ENCODE measurements around the gene IFNL2.
"Not testable (repeated sequence)": the region's sequence is repeated elsewhere in the genome, so short reads cannot be mapped to it uniquely, and the experiment has no call there.

IFNL2 gene

GRCh38 chr19:39268085-39268484 is at the start of gene IFNL2:
IFNL2 (plus strand) TSS chr19:39268396; CDS start chr19:39268569, 173 bp downstream.
- H3K27me3 Mint-ChIP-seq = peaks cover 46 to 55% of the 10 kb centered on the region in 2 donors
- not testable (repeated sequence) for H3K4me3 Mint-ChIP-seq

GRCh38 chr19:39219108-39219507 is 49.1 kb upstream of the IFNL2 start:
- not testable (repeated sequence) for H3K27ac Mint-ChIP-seq; H3K4me1 Mint-ChIP-seq; ATAC-seq (replicated peaks); H3K4me3 Mint-ChIP-seq; H3K9me3 Mint-ChIP-seq; DNase-seq; H3K36me3 Mint-ChIP-seq
- H3K27me3 Mint-ChIP-seq = peaks cover 28 to 34% of the 10 kb centered on the region in 2 donors

More at GRCh38 chr19:39268085-39268484, at the start of gene IFNL2:
- ATAC-seq (replicated peaks) = peak; percentile 46 to 67
- DNase-seq, H3K27ac Mint-ChIP-seq, H3K4me1 Mint-ChIP-seq, H3K36me3 Mint-ChIP-seq, H3K9me3 Mint-ChIP-seq: not testable (repeated sequence)

GRCh38 chr19:39223703-39224279 is 44.4 kb upstream of the IFNL2 start:
- DNase-seq (no peak), ATAC-seq (replicated peaks) (no peak)
- no peak overlapping the region for H3K27ac Mint-ChIP-seq
- peaks cover 34 to 35% of the 10 kb centered on the region in 2 donors for H3K27me3 Mint-ChIP-seq
- no peak overlapping the region for H3K4me3 Mint-ChIP-seq
- H3K4me1 Mint-ChIP-seq = peaks cover 0 to 5% of the 10 kb centered on the region in 2 donors
- no peaks in the 10 kb centered on the region for H3K36me3 Mint-ChIP-seq
- no peaks in the 10 kb centered on the region for H3K9me3 Mint-ChIP-seq

GRCh38 chr19:39224910-39225309 is 43.3 kb upstream of the IFNL2 start:
- peak in 1 of 2 donors; percentile 14 for ATAC-seq (replicated peaks)

GRCh38 chr19:39230096-39230764 is 38.0 kb upstream of the IFNL2 start:
- H3K4me3 Mint-ChIP-seq = no peak overlapping the region
- H3K27me3 Mint-ChIP-seq = peaks cover 4 to 23% of the 10 kb centered on the region in 2 donors
- ATAC-seq (replicated peaks) = no peak

More at GRCh38 chr19:39224910-39225309, 43.3 kb upstream of the IFNL2 start:
- Mint-ChIP-seq H3K27ac (no peak overlapping the region), H3K9me3 (no peaks in the 10 kb centered on the region), H3K4me1 (peaks cover 0 to 5% of the 10 kb centered on the region in 2 donors), H3K36me3 (no peaks in the 10 kb centered on the region), H3K4me3 (no peak overlapping the region), H3K27me3 (peaks cover 28 to 44% of the 10 kb centered on the region in 2 donors)
- no peak for DNase-seq

GRCh38 chr19:39232708-39233107 is 35.5 kb upstream of the IFNL2 start:
- H3K4me1 Mint-ChIP-seq = peaks cover 4 to 8% of the 10 kb centered on the region in 2 donors
- no peaks in the 10 kb centered on the region for H3K36me3 Mint-ChIP-seq
- DNase-seq (no peak), ATAC-seq (replicated peaks) (no peak)
- H3K27me3 Mint-ChIP-seq = peaks cover 0 to 17% of the 10 kb centered on the region in 2 donors
- peaks cover 2 to 8% of the 10 kb centered on the region in 2 donors for H3K9me3 Mint-ChIP-seq
- H3K4me3 Mint-ChIP-seq = no peak overlapping the region
- H3K27ac Mint-ChIP-seq = no peak overlapping the region

More at GRCh38 chr19:39230096-39230764, 38.0 kb upstream of the IFNL2 start:
- Mint-ChIP-seq H3K36me3 (no peaks in the 10 kb centered on the region), H3K4me1 (no peaks in the 10 kb centered on the region), H3K9me3 (peaks cover 2 to 8% of the 10 kb centered on the region in 2 donors), H3K27ac (no peak overlapping the region)
- no peak for DNase-seq

- ATAC-seq (replicated peaks) = no peak
- no peaks in the 10 kb centered on the region for H3K9me3 Mint-ChIP-seq
- H3K27me3 Mint-ChIP-seq = peaks cover 0 to 13% of the 10 kb centered on the region in 2 donors
- no peak overlapping the region for H3K4me3 Mint-ChIP-seq
- H3K4me1 Mint-ChIP-seq = peaks cover 13 to 15% of the 10 kb centered on the region in 2 donors
- H3K27ac Mint-ChIP-seq = no peak overlapping the region
- no peaks in the 10 kb centered on the region for H3K36me3 Mint-ChIP-seq
- no peak for DNase-seq
These were observed 31.7 kb upstream of the IFNL2 start for GRCh38 chr19:39236527-39236926.

- Mint-ChIP-seq H3K27ac (peak overlapping the region; percentile 88), H3K4me1 (peaks cover 13 to 15% of the 10 kb centered on the region in 2 donors), H3K4me3 (peak overlapping the region; percentile 70 to 72), H3K27me3 (peaks cover 0 to 13% of the 10 kb centered on the region in 2 donors), H3K36me3 (no peaks in the 10 kb centered on the region), H3K9me3 (no peaks in the 10 kb centered on the region)
- peak; percentile 41 for DNase-seq
- peak; percentile 93 to 97 for ATAC-seq (replicated peaks)
These were observed 30.7 kb upstream of the IFNL2 start for GRCh38 chr19:39237200-39238184.

GRCh38 chr19:39238209-39238608 is 30.0 kb upstream of the IFNL2 start:
- no peaks in the 10 kb centered on the region for H3K36me3 Mint-ChIP-seq
- H3K4me1 Mint-ChIP-seq = peaks cover 13 to 15% of the 10 kb centered on the region in 2 donors
- DNase-seq (no peak), ATAC-seq (replicated peaks) (peak in 1 of 2 donors; percentile 4)
- H3K27ac Mint-ChIP-seq = peak overlapping the region; percentile 88
- peak overlapping the region; percentile 70 to 72 for H3K4me3 Mint-ChIP-seq
- no peaks in the 10 kb centered on the region for H3K9me3 Mint-ChIP-seq
- H3K27me3 Mint-ChIP-seq = peaks cover 0 to 13% of the 10 kb centered on the region in 2 donors

GRCh38 chr19:39238944-39239343 is 29.3 kb upstream of the IFNL2 start:
- Mint-ChIP-seq H3K27ac (no peak overlapping the region), H3K36me3 (no peaks in the 10 kb centered on the region), H3K27me3 (peaks cover 1 to 16% of the 10 kb centered on the region in 2 donors), H3K9me3 (no peaks in the 10 kb centered on the region), H3K4me1 (peaks cover 13 to 15% of the 10 kb centered on the region in 2 donors), H3K4me3 (no peak overlapping the region)
- no peak for DNase-seq
- ATAC-seq (replicated peaks) = no peak

GRCh38 chr19:39240421-39240820 is 27.8 kb upstream of the IFNL2 start:
- ATAC-seq (replicated peaks) (no peak), DNase-seq (no peak)
- H3K36me3 Mint-ChIP-seq = no peaks in the 10 kb centered on the region
- no peak overlapping the region for H3K27ac Mint-ChIP-seq
- H3K9me3 Mint-ChIP-seq = no peaks in the 10 kb centered on the region
- no peak overlapping the region for H3K4me3 Mint-ChIP-seq
- H3K27me3 Mint-ChIP-seq = peaks cover 10 to 24% of the 10 kb centered on the region in 2 donors
- peaks cover 13 to 15% of the 10 kb centered on the region in 2 donors for H3K4me1 Mint-ChIP-seq

- not testable (repeated sequence) for H3K36me3 Mint-ChIP-seq; ATAC-seq (replicated peaks); H3K4me3 Mint-ChIP-seq; H3K27ac Mint-ChIP-seq; H3K4me1 Mint-ChIP-seq; H3K9me3 Mint-ChIP-seq; DNase-seq
- peaks cover 21 to 43% of the 10 kb centered on the region in 2 donors for H3K27me3 Mint-ChIP-seq
These were observed 24.5 kb upstream of the IFNL2 start for GRCh38 chr19:39243741-39244140.

GRCh38 chr19:39244410-39245100 is 23.6 kb upstream of the IFNL2 start, which contains the start of gene IFNL3:
IFNL3 (minus strand) TSS chr19:39245006; CDS start chr19:39244967, 39 bp downstream.
- ATAC-seq (replicated peaks); H3K27ac Mint-ChIP-seq; H3K4me3 Mint-ChIP-seq; H3K9me3 Mint-ChIP-seq; H3K4me1 Mint-ChIP-seq; H3K36me3 Mint-ChIP-seq; DNase-seq: not testable (repeated sequence)
- peaks cover 25 to 51% of the 10 kb centered on the region in 2 donors for H3K27me3 Mint-ChIP-seq

Data from stimulated activated naive B cell treated with anti-CD40 and anti-IgM and Interleukin-4, amounts not matched to agents 10 μg/mL and 1 μg/mL and 100 μg/mL, for 72 hours (primary cell).